Lower lobe of right lung (tissue), 2 donors: Measurements from ENCODE around the gene NDUFA11. TPM values are rescaled to one million over a fixed set of nuclear protein-coding genes. Genes with fewer than 3 reads are reported as not detected.
A peak's percentile ranks its signal among the peaks of the same experiment; 100 is the strongest.
"Not testable (repeated sequence)": the region's sequence is repeated elsewhere in the genome, so short reads cannot be mapped to it uniquely, and the experiment has no call there.

Experiments used
- ATAC-seq, 2 donors: fragments of 200-7000 bp; cut with Tn5 transposase; one replicate each; pipeline ENCODE4 v1.9.1; 2020 to 2022; ENCODE audit warnings: mild to moderate bottlenecking in 2 of 2, moderate library complexity in 2 of 2
- DNase-seq: peaks from one replicate; pipeline ENCODE4 v3.0.0-alpha.2; 2020
- H3K27ac ChIP-seq: fragments of 200-600 bp; one replicate; pipeline ENCODE4 v1.8.0; 2022
- H3K27me3 ChIP-seq: fragments of 200-600 bp; one replicate; pipeline ENCODE4 v1.8.0; 2022; ENCODE audit warnings: low read depth
- H3K36me3 ChIP-seq: fragments of 200-600 bp; one replicate; pipeline ENCODE4 v1.8.0; 2022; ENCODE audit warnings: mild to moderate bottlenecking
- H3K4me1 ChIP-seq: fragments of 200-600 bp; one replicate; pipeline ENCODE4 v1.8.0; 2022
- H3K4me3 ChIP-seq: fragments of 200-600 bp; one replicate; pipeline ENCODE4 v1.8.0; 2022; ENCODE audit warnings: mild to moderate bottlenecking
- H3K9me3 ChIP-seq: fragments of 200-600 bp; one replicate; pipeline ENCODE4 v1.8.0; 2022
- intact Hi-C: fragments of 100-400 bp; cut with DNase I; formaldehyde crosslinking; loops from one replicate; pipeline ENCODE4 v1.11.0; 2022
- total RNA-seq: library from RNA; stranded (reverse); fragmentation: NEBNext Ultra II Directional; extraction: Animal tissue kit (Norgen Biotek cat#: 25700); gene quantifications from one replicate; pipeline ENCODE4 v1.2.1, GENCODE V29; 2021
- TF ChIP-seq, protein P1 (sequence below): fragments of 200-600 bp; IDR thresholded peaks from one replicate; pipeline ENCODE4 v1.8.0; 2022; ENCODE audit warnings: antibody characterized with exemption, mild to moderate bottlenecking
- donor health status: DM: no; HTN: yes; CAD: no; lungs with severe emphysema.

Gene NDUFA11
- total RNA-seq, 1 donor from 2014 or later, result 150 TPM

DNA sequence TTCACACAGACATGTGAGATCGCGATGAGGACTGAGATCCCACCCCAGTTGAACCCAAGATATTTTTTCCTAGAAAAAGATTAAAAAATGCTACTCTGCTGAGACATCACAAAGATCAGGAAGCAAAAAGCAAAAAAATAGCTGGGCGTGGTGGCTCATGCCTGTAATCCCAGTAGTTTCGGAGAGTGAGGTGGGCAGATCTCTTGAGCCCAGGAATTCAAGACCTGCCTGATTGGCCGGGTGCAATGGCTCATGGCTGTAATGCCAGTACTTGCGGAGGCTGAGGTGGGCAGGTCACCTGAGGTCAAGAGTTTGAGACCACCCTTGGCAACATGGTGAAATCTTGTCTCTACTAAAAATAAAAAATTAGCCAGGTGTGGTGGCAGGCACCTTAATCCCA, 53.4 kb downstream of the NDUFA11 start:
- peak in 1 of 2 donors; percentile 45 for ATAC-seq
- no peaks in the 10 kb centered on the region for H3K9me3 ChIP-seq
- TF ChIP-seq, protein P1, sequence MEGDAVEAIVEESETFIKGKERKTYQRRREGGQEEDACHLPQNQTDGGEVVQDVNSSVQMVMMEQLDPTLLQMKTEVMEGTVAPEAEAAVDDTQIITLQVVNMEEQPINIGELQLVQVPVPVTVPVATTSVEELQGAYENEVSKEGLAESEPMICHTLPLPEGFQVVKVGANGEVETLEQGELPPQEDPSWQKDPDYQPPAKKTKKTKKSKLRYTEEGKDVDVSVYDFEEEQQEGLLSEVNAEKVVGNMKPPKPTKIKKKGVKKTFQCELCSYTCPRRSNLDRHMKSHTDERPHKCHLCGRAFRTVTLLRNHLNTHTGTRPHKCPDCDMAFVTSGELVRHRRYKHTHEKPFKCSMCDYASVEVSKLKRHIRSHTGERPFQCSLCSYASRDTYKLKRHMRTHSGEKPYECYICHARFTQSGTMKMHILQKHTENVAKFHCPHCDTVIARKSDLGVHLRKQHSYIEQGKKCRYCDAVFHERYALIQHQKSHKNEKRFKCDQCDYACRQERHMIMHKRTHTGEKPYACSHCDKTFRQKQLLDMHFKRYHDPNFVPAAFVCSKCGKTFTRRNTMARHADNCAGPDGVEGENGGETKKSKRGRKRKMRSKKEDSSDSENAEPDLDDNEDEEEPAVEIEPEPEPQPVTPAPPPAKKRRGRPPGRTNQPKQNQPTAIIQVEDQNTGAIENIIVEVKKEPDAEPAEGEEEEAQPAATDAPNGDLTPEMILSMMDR, result no peak
- H3K27ac ChIP-seq, result peak overlapping the region; percentile 24
- no peak for DNase-seq
- peak overlapping the region; percentile 22 for H3K4me3 ChIP-seq
- H3K4me1 ChIP-seq, result peaks cover 11% of the 10 kb centered on the region
- intact Hi-C loops, result no loop called here
- no peaks in the 10 kb centered on the region for H3K27me3 ChIP-seq
- H3K36me3 ChIP-seq, result no peaks in the 10 kb centered on the region

GRCh38 chr19:5848621-5849020, 55.0 kb downstream of the NDUFA11 start:
- intact Hi-C loops, H3K27ac ChIP-seq, H3K36me3 ChIP-seq, H3K4me3 ChIP-seq, ATAC-seq, H3K27me3 ChIP-seq, DNase-seq, H3K9me3 ChIP-seq: not testable (repeated sequence)
- H3K4me1 ChIP-seq, result peaks cover 11% of the 10 kb centered on the region

- H3K4me3 ChIP-seq, H3K27ac ChIP-seq, H3K36me3 ChIP-seq, ATAC-seq, H3K9me3 ChIP-seq, DNase-seq, H3K27me3 ChIP-seq, intact Hi-C loops: not testable (repeated sequence)
- H3K4me1 ChIP-seq, result peaks cover 11% of the 10 kb centered on the region
Observed at GRCh38 chr19:5847846-5848245, 55.7 kb downstream of the NDUFA11 start.

Other genes starting within 250 kb of the NDUFA11 start
- gene MICOS13, start 223.3 kb downstream of the NDUFA11 start, total RNA-seq, result 42.7 TPM
- gene HSD11B1L, start 222.8 kb downstream of the NDUFA11 start, total RNA-seq, result 8.6 TPM
- 566 TPM for gene RPL36, start 213.5 kb downstream of the NDUFA11 start, total RNA-seq
- 65.3 TPM for gene LONP1, start 183.6 kb downstream of the NDUFA11 start, total RNA-seq
- 6.4 TPM for gene CATSPERD, start 183.2 kb downstream of the NDUFA11 start, total RNA-seq
- 2.7 TPM for gene PRR22, start 119.0 kb downstream of the NDUFA11 start, total RNA-seq
- gene DUS3L, start 112.6 kb downstream of the NDUFA11 start, total RNA-seq, result 24.3 TPM
- 2.7 TPM for gene NRTN, start 98.7 kb downstream of the NDUFA11 start, total RNA-seq
- 1.1 TPM for gene FUT6, start 64.1 kb downstream of the NDUFA11 start, total RNA-seq
- 11.3 TPM for gene FUT3, start 52.3 kb downstream of the NDUFA11 start, total RNA-seq
- gene FUT5, start 33.2 kb downstream of the NDUFA11 start, total RNA-seq, result not detected
- 8.1 TPM for gene VMAC, start 1.1 kb upstream of the NDUFA11 start, total RNA-seq
- gene CAPS, start 10.5 kb upstream of the NDUFA11 start, total RNA-seq, result 76.7 TPM
- 70.8 TPM for gene RANBP3, start 74.3 kb upstream of the NDUFA11 start, total RNA-seq
- gene RFX2, start 206.7 kb upstream of the NDUFA11 start, total RNA-seq, result 20.9 TPM
- 0.30 TPM for gene ACSBG2, start 231.9 kb upstream of the NDUFA11 start, total RNA-seq